PFSK-1 (cell line): ENCODE measurements around the gene GLCCI1.

ENCODE experiments used
- FOXP2 ChIP-seq: optimal IDR thresholded peaks from 2 replicates; pipeline ENCODE3; 2011; ENCODE audit warnings: borderline replicate concordance, control low read depth, inconsistent platforms; ENCODE audit not compliant: insufficient read depth; ENCODE audit errors: extremely low read length, extremely low read depth
- POLR2AphosphoS5 ChIP-seq: IDR thresholded peaks from 2 replicates; pipeline ENCODE4 v1.6.1; 2012; ENCODE audit warnings: low read depth, mild to moderate bottlenecking, control low read depth, low read length, moderate library complexity
- SIN3A ChIP-seq: IDR thresholded peaks from 2 replicates; pipeline ENCODE4 v1.6.1; 2012; ENCODE audit warnings: mild to moderate bottlenecking, low read length, moderate library complexity, borderline replicate concordance; ENCODE audit not compliant: insufficient read depth
- TAF1 ChIP-seq: IDR thresholded peaks from 2 replicates; pipeline ENCODE4 v1.6.1; 2012; ENCODE audit warnings: low read length, control low read depth, borderline replicate concordance; ENCODE audit not compliant: insufficient read depth
- TF ChIP-seq, protein P1 (sequence below), 2 experiments: IDR thresholded peaks; 2 replicates each; pipeline versions ENCODE4 v1.6.1 to v1.8.0; 2011 to 2012; ENCODE audit warnings: low read depth in 2 of 2, low read length in 2 of 2, control low read depth in 1 of 2, inconsistent platforms in 1 of 2, mild to moderate bottlenecking in 1 of 2, moderate library complexity in 1 of 2; ENCODE audit not compliant: insufficient read depth in 1 of 2

- TF ChIP-seq SIN3A: no peak
- no peak for TF ChIP-seq TAF1
- TF ChIP-seq, protein P1, sequence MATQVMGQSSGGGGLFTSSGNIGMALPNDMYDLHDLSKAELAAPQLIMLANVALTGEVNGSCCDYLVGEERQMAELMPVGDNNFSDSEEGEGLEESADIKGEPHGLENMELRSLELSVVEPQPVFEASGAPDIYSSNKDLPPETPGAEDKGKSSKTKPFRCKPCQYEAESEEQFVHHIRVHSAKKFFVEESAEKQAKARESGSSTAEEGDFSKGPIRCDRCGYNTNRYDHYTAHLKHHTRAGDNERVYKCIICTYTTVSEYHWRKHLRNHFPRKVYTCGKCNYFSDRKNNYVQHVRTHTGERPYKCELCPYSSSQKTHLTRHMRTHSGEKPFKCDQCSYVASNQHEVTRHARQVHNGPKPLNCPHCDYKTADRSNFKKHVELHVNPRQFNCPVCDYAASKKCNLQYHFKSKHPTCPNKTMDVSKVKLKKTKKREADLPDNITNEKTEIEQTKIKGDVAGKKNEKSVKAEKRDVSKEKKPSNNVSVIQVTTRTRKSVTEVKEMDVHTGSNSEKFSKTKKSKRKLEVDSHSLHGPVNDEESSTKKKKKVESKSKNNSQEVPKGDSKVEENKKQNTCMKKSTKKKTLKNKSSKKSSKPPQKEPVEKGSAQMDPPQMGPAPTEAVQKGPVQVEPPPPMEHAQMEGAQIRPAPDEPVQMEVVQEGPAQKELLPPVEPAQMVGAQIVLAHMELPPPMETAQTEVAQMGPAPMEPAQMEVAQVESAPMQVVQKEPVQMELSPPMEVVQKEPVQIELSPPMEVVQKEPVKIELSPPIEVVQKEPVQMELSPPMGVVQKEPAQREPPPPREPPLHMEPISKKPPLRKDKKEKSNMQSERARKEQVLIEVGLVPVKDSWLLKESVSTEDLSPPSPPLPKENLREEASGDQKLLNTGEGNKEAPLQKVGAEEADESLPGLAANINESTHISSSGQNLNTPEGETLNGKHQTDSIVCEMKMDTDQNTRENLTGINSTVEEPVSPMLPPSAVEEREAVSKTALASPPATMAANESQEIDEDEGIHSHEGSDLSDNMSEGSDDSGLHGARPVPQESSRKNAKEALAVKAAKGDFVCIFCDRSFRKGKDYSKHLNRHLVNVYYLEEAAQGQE (IDR thresholded peaks at IDR 0.05; ENCODE audit: insufficient read depth in 1 of 2, low read depth in 2 of 2, low read length in 2 of 2): no peak
- no peak for TF ChIP-seq POLR2AphosphoS5
- TF ChIP-seq FOXP2: no peak
These were observed 84.2 kb downstream of the GLCCI1 start for GRCh38 chr7:8052824-8053223.
